ENCODE data around the gene PPM1M. TPM values are rescaled to one million over a fixed set of nuclear protein-coding genes. Genes with fewer than 3 reads are reported as not detected.

The PPM1M gene
- total RNA-seq, 2 experiments from 2014 or later = 94.3 to 100 TPM

DNA sequence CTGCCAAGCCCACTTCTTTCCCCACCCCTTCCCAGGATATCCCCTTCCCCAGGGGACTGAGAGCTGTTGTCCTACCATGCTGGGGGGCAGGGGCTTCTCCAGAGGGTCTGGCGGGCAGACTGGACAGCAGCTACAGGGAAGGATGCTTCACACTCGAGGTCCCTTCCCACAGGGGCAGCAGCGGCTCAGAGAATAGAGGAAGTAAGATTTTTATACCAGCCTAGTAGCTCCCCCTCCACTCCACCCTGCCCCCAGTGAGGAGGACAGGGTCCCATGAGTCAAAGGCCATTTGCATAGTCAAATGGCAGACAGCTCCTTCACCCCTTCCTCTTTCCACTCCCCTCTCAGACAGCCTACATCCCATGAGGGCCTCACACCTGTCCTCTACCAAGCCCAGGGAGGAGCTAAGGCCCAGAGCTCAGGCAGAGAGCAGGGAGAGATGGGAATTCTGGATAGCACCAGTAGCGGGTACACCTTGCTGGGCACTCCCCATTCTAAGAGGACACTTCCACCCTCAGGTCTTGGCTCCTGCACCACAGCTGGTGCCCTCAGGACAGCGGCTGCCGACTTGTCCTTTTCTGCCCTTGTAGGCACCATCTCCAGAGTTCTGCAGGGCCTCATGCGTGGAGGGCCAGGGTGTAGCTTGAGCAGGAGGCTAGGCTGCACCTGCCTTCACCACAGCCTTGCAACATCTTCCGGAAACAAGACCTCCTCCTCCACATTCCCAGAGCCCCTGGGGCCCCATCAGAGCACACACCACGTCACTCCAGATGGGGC, 19.9 kb upstream of the PPM1M start, which contains the start of gene TLR9:
TSS of gene TLR9 (minus strand) at position 194 of the 777 bp plus-strand sequence. CDS start at position 78, 116 bp downstream.
- H3K36me3 Mint-ChIP-seq (ENCODE audit: low read depth) = peaks cover 12% of the 10 kb centered on the region
- peak within 1 kb of the TSS; percentile 85 for H3K27ac Mint-ChIP-seq
- no peaks in the 10 kb centered on the region for H3K27me3 Mint-ChIP-seq
- intact Hi-C loops (cut with micrococcal nuclease) = no loop called here
- H3K4me3 Mint-ChIP-seq = peak within 1 kb of the TSS; percentile 62
- TF ChIP-seq CTCF (IDR thresholded peaks at IDR 0.05) = no peak
- ATAC-seq = peak; percentile 77
- peaks cover 70% of the 10 kb centered on the region for H3K4me1 Mint-ChIP-seq (ENCODE audit: low read depth)
- DNase-seq = peak; percentile 69
- POLR2A ChIA-PET = interaction anchor here (0.6 to 33.3 kb wide), 4 partner anchors 13 to 52 kb away, joined by 3 to 949 read pairs (median 56); partner anchors contain the start of genes GLYCTK, TWF2 and WDR82
- no peaks in the 10 kb centered on the region for H3K9me3 Mint-ChIP-seq
- CTCF ChIA-PET = interaction anchor here (0.7 to 11.9 kb wide), 6 partner anchors 9 to 221 kb away, joined by 3 to 223 read pairs (median 7); partner anchors contain the start of genes TWF2 and WDR82

- H3K27me3 Mint-ChIP-seq = no peaks in the 10 kb centered on the region
- H3K36me3 Mint-ChIP-seq (ENCODE audit: low read depth) = peaks cover 15% of the 10 kb centered on the region
- CTCF ChIA-PET = interaction anchor here (0.7 to 11.9 kb wide), 9 partner anchors 8 to 112 kb away, joined by 4 to 223 read pairs (median 5); partner anchors contain the start of genes TWF2 and WDR82
- POLR2A ChIA-PET = interaction anchor here (1.1 to 33.3 kb wide), 3 partner anchors 12 to 51 kb away, joined by 4 to 949 read pairs (median 107); partner anchors contain the start of genes GLYCTK, TWF2 and WDR82
- peak overlapping the region; percentile 62 for H3K4me3 Mint-ChIP-seq
- ATAC-seq (no peak), DNase-seq (no peak)
- intact Hi-C loops (cut with micrococcal nuclease) = no loop called here
- peaks cover 66% of the 10 kb centered on the region for H3K4me1 Mint-ChIP-seq (ENCODE audit: low read depth)
- peak overlapping the region; percentile 85 for H3K27ac Mint-ChIP-seq
- no peak for TF ChIP-seq CTCF (IDR thresholded peaks at IDR 0.05)
- H3K9me3 Mint-ChIP-seq = no peaks in the 10 kb centered on the region
These were observed 19.2 kb upstream of the PPM1M start for GRCh38 chr3:52226229-52226817.

GRCh38 chr3:52227117-52227516, 18.4 kb upstream of the PPM1M start:
- ChIA-PET POLR2A (interaction anchor here (0.7 to 33.3 kb wide), 4 partner anchors 11 to 50 kb away, joined by 3 to 949 read pairs (median 56); partner anchors contain the start of genes GLYCTK, TWF2 and WDR82), CTCF (interaction anchor here (0.7 to 11.9 kb wide), 8 partner anchors 8 to 111 kb away, joined by 3 to 223 read pairs (median 4); partner anchors contain the start of genes TWF2 and WDR82)
- H3K4me1 Mint-ChIP-seq (ENCODE audit: low read depth) = peaks cover 65% of the 10 kb centered on the region
- peak overlapping the region; percentile 85 for H3K27ac Mint-ChIP-seq
- ATAC-seq = no peak
- no peaks in the 10 kb centered on the region for H3K27me3 Mint-ChIP-seq
- no peak for TF ChIP-seq CTCF (IDR thresholded peaks at IDR 0.05)
- peaks cover 21% of the 10 kb centered on the region for H3K36me3 Mint-ChIP-seq (ENCODE audit: low read depth)
- H3K9me3 Mint-ChIP-seq = no peaks in the 10 kb centered on the region
- H3K4me3 Mint-ChIP-seq = no peak overlapping the region
- DNase-seq = no peak
- intact Hi-C loops (cut with micrococcal nuclease) = no loop called here

- POLR2A ChIA-PET = interaction anchor here (0.7 to 33.3 kb wide), 3 partner anchors 11 to 50 kb away, joined by 3 to 949 read pairs (median 107); partner anchors contain the start of genes GLYCTK, TWF2 and WDR82
- intact Hi-C loops (cut with micrococcal nuclease) = no loop called here
- Mint-ChIP-seq H3K27ac (peak overlapping the region; percentile 61), H3K27me3 (no peaks in the 10 kb centered on the region), H3K36me3 (ENCODE audit: low read depth) (peaks cover 24% of the 10 kb centered on the region), H3K4me1 (ENCODE audit: low read depth) (peaks cover 65% of the 10 kb centered on the region), H3K9me3 (no peaks in the 10 kb centered on the region), H3K4me3 (no peak overlapping the region)
- TF ChIP-seq CTCF (IDR thresholded peaks at IDR 0.05) = no peak
- CTCF ChIA-PET = interaction anchor here (1.4 to 11.9 kb wide), 5 partner anchors 8 to 111 kb away, joined by 3 to 223 read pairs (median 5); no protein-coding TSS in a partner anchor
- ATAC-seq = no peak
- no peak for DNase-seq
These were observed 17.8 kb upstream of the PPM1M start for GRCh38 chr3:52227766-52228165.

Measured in activated CD8-positive, alpha-beta T cell treated with anti-CD3 and anti-CD28 coated beads for 36 hours (primary cell).